Tibial artery (tissue), 4 donors: ENCODE data around the gene XRCC4.
A peak's percentile ranks its signal among the peaks of the same experiment; 100 is the strongest.

Experiments
- DNase-seq, 2 donors: peaks; one replicate each; pipeline ENCODE4 v3.0.0-alpha.2; 2019
- H3K27ac ChIP-seq, 2 donors: fragments of 200-600 bp; sonication (generic) in 1 of 2; 1 replicate in 1 of 2; 2 replicates in 1 of 2; pipeline ENCODE4 v1.5.1; 2018 to 2019; ENCODE audit warnings: mild to moderate bottlenecking in 1 of 2
- H3K27me3 ChIP-seq, 2 donors: fragments of 200-600 bp; sonication (generic) in 1 of 2; one replicate each; pipeline versions ENCODE4 v1.5.1 to v1.6.0; 2016 to 2019
- H3K36me3 ChIP-seq, 3 donors: fragments of 200-600 bp; sonication (generic) in 2 of 3; one replicate each; pipeline ENCODE4 v1.5.1; 2016 to 2019; ENCODE audit warnings: mild to moderate bottlenecking in 2 of 3
- H3K4me1 ChIP-seq, 4 donors: fragments of 200-600 bp; sonication (generic) in 2 of 4; 1 replicate in 3 of 4; 2 replicates in 1 of 4; pipeline ENCODE4 v1.5.1; 2016 to 2019
- H3K4me3 ChIP-seq, 2 donors: fragments of 200-600 bp; sonication (generic) in 1 of 2; 1 replicate in 1 of 2; 2 replicates in 1 of 2; pipeline ENCODE4 v1.5.1; 2018 to 2019; ENCODE audit warnings: mild to moderate bottlenecking in 2 of 2
- H3K9me3 ChIP-seq, 3 donors: fragments of 200-600 bp; sonication (generic) in 1 of 3; one replicate each; pipeline ENCODE4 v1.5.1; 2016 to 2019
- CTCF ChIP-seq, 2 experiments: fragments of 200-600 bp in 1 of 2; fragments of 450-650 bp in 1 of 2; IDR thresholded peaks; one replicate each; pipeline ENCODE4 v1.5.1; 2017 to 2019; ENCODE audit warnings: antibody characterized with exemption in 2 of 2, mild to moderate bottlenecking in 1 of 2, moderate library complexity in 1 of 2
- intact Hi-C: fragments of 100-400 bp; cut with DNase I; formaldehyde crosslinking; loops from one replicate; pipeline ENCODE4 v1.15.0; 2023; ENCODE audit warnings: low total_unique reads

Gene XRCC4

GRCh38 chr5:83076742-83077661, at the start of gene XRCC4, which contains the start of gene TMEM167A:
Gene XRCC4 (plus strand): TSS chr5:83077547. CDS start chr5:83104920, 27,373 bp downstream.
Gene TMEM167A (minus strand): TSS chr5:83077394. CDS start chr5:83077323, 71 bp downstream.
- Histone ChIP-seq H3K4me3 (peak within 1 kb of the TSS; percentile 86 to 95), H3K9me3 (no peaks in the 10 kb centered on the region), H3K36me3 (no peaks in the 10 kb centered on the region), H3K27me3 (no peaks in the 10 kb centered on the region), H3K27ac (peak within 1 kb of the TSS; percentile 82 to 89), H3K4me1 (peaks cover 0 to 52% (median 22%) of the 10 kb centered on the region in 4 donors)
- DNase-seq, result peak; percentile 97 to 98
- intact Hi-C loops, result loop anchor here (5.0 kb wide), 2 partner anchors 395 to 435 kb away; partner anchors contain the start of gene VCAN
- no peak for TF ChIP-seq CTCF (IDR thresholded peaks at IDR 0.05)

GRCh38 chr5:83029912-83030311, 47.4 kb upstream of the XRCC4 start:
- intact Hi-C loops, result no loop called here
- Histone ChIP-seq H3K4me3 (no peak overlapping the region), H3K4me1 (no peaks in the 10 kb centered on the region), H3K27ac (no peak overlapping the region), H3K36me3 (no peaks in the 10 kb centered on the region), H3K9me3 (no peaks in the 10 kb centered on the region), H3K27me3 (no peaks in the 10 kb centered on the region)
- no peak for DNase-seq
- no peak for TF ChIP-seq CTCF (IDR thresholded peaks at IDR 0.05)

GRCh38 chr5:83031381-83031780, 46.0 kb upstream of the XRCC4 start:
- intact Hi-C loops, result no loop called here
- no peak overlapping the region for H3K4me3 ChIP-seq
- H3K36me3 ChIP-seq, result no peaks in the 10 kb centered on the region
- H3K27me3 ChIP-seq, result no peaks in the 10 kb centered on the region
- no peak for DNase-seq
- no peak overlapping the region for H3K27ac ChIP-seq
- H3K4me1 ChIP-seq, result peaks cover 0 to 8% (median 3%) of the 10 kb centered on the region in 4 donors
- no peaks in the 10 kb centered on the region for H3K9me3 ChIP-seq
- no peak for TF ChIP-seq CTCF (IDR thresholded peaks at IDR 0.05)

- Histone ChIP-seq H3K4me3 (no peak overlapping the region), H3K36me3 (no peaks in the 10 kb centered on the region), H3K27me3 (no peaks in the 10 kb centered on the region), H3K27ac (no peak overlapping the region), H3K4me1 (peaks cover 0 to 8% (median 3%) of the 10 kb centered on the region in 4 donors), H3K9me3 (no peaks in the 10 kb centered on the region)
- no peak for DNase-seq
- intact Hi-C loops, result no loop called here
- no peak for TF ChIP-seq CTCF (IDR thresholded peaks at IDR 0.05)
These were observed 43.3 kb upstream of the XRCC4 start for GRCh38 chr5:83034036-83034435.

- Histone ChIP-seq H3K9me3 (no peaks in the 10 kb centered on the region), H3K27me3 (no peaks in the 10 kb centered on the region), H3K27ac (no peak overlapping the region), H3K4me1 (peaks cover 0 to 8% (median 3%) of the 10 kb centered on the region in 4 donors), H3K36me3 (no peaks in the 10 kb centered on the region), H3K4me3 (no peak overlapping the region)
- TF ChIP-seq CTCF (IDR thresholded peaks at IDR 0.05), result no peak
- intact Hi-C loops, result no loop called here
- no peak for DNase-seq
These were observed 42.7 kb upstream of the XRCC4 start for GRCh38 chr5:83034528-83035207.
